Caco-2 (cell line): ENCODE results near the gene GPS1. TPM values are rescaled to one million over a fixed set of nuclear protein-coding genes. Genes with fewer than 3 reads are reported as not detected.

Experiments used
- BruUV-seq: library from RNA; stranded (reverse); fragments of 400-500 nt; replicated peaks from 2 replicates; lab custom pipeline; 2021; lab: Mats Ljungman, UMichigan
- CTCF ChIA-PET: fragments of 300-600 bp; sonication (Branson Sonifier 250); formaldehyde crosslinking; loops from one replicate; lab custom pipeline; 2022; ENCODE audit warnings: antibody characterized with exemption; lab: Charles Lee
- POLR2A ChIA-PET: fragments of 300-600 bp; sonication (Branson Sonifier 250); formaldehyde crosslinking; loops from one replicate; lab custom pipeline; 2022; ENCODE audit warnings: antibody characterized with exemption; lab: Charles Lee
- DNase-seq, 2 experiments: peaks; one replicate each; pipeline versions ENCODE4 v3.0.0 to v3.0.0-alpha.2; 2020 to 2022
- H3K27me3 ChIP-seq: replicated peaks from 2 replicates; pipeline ENCODE4 v1.6.0; 2011; ENCODE audit warnings: low read length; ENCODE audit not compliant: control insufficient read depth, insufficient read depth
- H3K36me3 ChIP-seq: 2 replicates; pipeline ENCODE4 v1.5.1; 2011; ENCODE audit warnings: low read length; ENCODE audit not compliant: control insufficient read depth, insufficient read depth
- H3K4me1 ChIP-seq: fragments of 250-450 bp; sonication (Bioruptor Pico); 2 replicates; pipeline ENCODE4 v1.5.1; 2020; ENCODE audit warnings: mild to moderate bottlenecking
- H3K4me3 ChIP-seq: 2 replicates; pipeline ENCODE4 v1.5.1; 2011; ENCODE audit warnings: low read depth, mild to moderate bottlenecking, control low read depth, low read length
- H3K9me3 ChIP-seq: fragments of 250-450 bp; sonication (Bioruptor Pico); 2 replicates; pipeline ENCODE4 v1.5.1; 2020; ENCODE audit warnings: mild to moderate bottlenecking, moderate library complexity
- H3K27ac Mint-ChIP-seq: one replicate; pipeline ENCODE4 v1.8.0; 2022; ENCODE audit warnings: mixed read lengths; ENCODE audit not compliant: unreplicated experiment
- H3K27me3 Mint-ChIP-seq: one replicate; pipeline ENCODE4 v1.8.0; 2022; ENCODE audit warnings: mixed read lengths; ENCODE audit not compliant: insufficient read depth, unreplicated experiment
- H3K36me3 Mint-ChIP-seq: one replicate; pipeline ENCODE4 v1.8.0; 2022; ENCODE audit warnings: mild to moderate bottlenecking, mixed read lengths; ENCODE audit not compliant: insufficient read depth, unreplicated experiment
- H3K4me1 Mint-ChIP-seq: one replicate; pipeline ENCODE4 v1.8.0; 2022; ENCODE audit warnings: low read depth, mixed read lengths; ENCODE audit not compliant: unreplicated experiment
- H3K4me3 Mint-ChIP-seq: one replicate; pipeline ENCODE4 v1.8.0; 2022; ENCODE audit warnings: mild to moderate bottlenecking, moderate library complexity, mixed read lengths; ENCODE audit not compliant: unreplicated experiment
- H3K9me3 Mint-ChIP-seq: one replicate; pipeline ENCODE4 v1.8.0; 2022; ENCODE audit warnings: mixed read lengths; ENCODE audit not compliant: unreplicated experiment
- CTCF ChIP-seq, 2 experiments: fragments of 200-600 bp in 1 of 2; IDR thresholded peaks; 1 replicate in 1 of 2; 2 replicates in 1 of 2; pipeline versions ENCODE4 v1.5.1 to v1.8.0; 2011 to 2022; ENCODE audit warnings: antibody characterized with exemption in 1 of 2, control low read depth in 1 of 2, inconsistent platforms in 1 of 2, low read depth in 1 of 2, low read length in 1 of 2, mild to moderate bottlenecking in 1 of 2, moderate library complexity in 1 of 2; ENCODE audit not compliant: insufficient read depth in 1 of 2, severe bottlenecking in 1 of 2, unreplicated experiment in 1 of 2
- intact Hi-C: fragments of 100-400 bp; cut with micrococcal nuclease; formaldehyde crosslinking; loops from one replicate; pipeline ENCODE4 v1.10.0; 2022; ENCODE audit not compliant: unreplicated experiment
- total RNA-seq: library from RNA; stranded (reverse); gene quantifications from 2 replicates; pipeline ENCODE4 v1.2.3, GENCODE V29; 2022

Gene GPS1
- total RNA-seq, 1 experiment from 2014 or later, result 195 TPM

- Histone ChIP-seq H3K36me3 (peaks cover 2% of the 10 kb centered on the region; the same call in 1 of the 2 replicates), H3K9me3 (no peaks in the 10 kb centered on the region), H3K4me3 (no peak overlapping the region), H3K4me1 (peaks cover 22% of the 10 kb centered on the region), H3K27me3 (no peaks in the 10 kb centered on the region)
- intact Hi-C loops, result no loop called here
- no peaks in the 10 kb centered on the region for H3K27me3 Mint-ChIP-seq
- CTCF ChIA-PET, result no interaction called here
- H3K36me3 Mint-ChIP-seq, result peaks cover 41% of the 10 kb centered on the region
- peaks cover 12% of the 10 kb centered on the region for H3K4me1 Mint-ChIP-seq
- DNase-seq, result no peak
- POLR2A ChIA-PET, result interaction anchor here (0.6 kb wide), 1 partner anchor 105 kb away, joined by 11 read pairs; no protein-coding TSS in a partner anchor
- no peak for TF ChIP-seq CTCF (IDR thresholded peaks at IDR 0.05; ENCODE audit: insufficient read depth in 1 of 2, low read depth in 1 of 2, low read length in 1 of 2, severe bottlenecking in 1 of 2, unreplicated experiment in 1 of 2)
- H3K9me3 Mint-ChIP-seq, result no peaks in the 10 kb centered on the region
- H3K4me3 Mint-ChIP-seq, result no peak overlapping the region
- BruUV-seq, result no TSS peak
- no peak overlapping the region for H3K27ac Mint-ChIP-seq
Observed at GRCh38 chr17:82028246-82028645, 23.5 kb upstream of the GPS1 start.

DNA sequence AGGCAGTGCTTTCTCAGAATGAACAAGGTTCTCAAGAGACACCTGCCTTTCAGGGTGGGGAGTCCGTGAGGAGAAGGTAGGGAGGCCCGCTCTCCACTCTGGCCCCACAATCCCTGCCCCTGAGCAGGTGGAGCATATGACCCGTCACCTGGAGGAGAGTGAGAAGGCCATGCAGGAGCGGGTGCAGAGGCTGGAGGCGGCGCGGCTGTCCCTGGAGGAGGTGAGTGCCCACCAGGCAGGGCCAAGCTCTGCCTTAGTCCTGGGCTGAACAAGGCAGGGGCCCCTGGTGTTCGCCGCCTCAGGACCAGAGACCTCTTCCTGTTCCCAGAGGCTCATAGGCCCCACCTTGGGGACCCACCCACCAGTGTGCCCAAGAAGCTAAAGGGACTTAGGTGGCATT, 22.7 kb upstream of the GPS1 start:
- no peak for DNase-seq
- Mint-ChIP-seq H3K4me1 (peaks cover 12% of the 10 kb centered on the region), H3K27me3 (no peaks in the 10 kb centered on the region), H3K4me3 (peak overlapping the region; percentile 85), H3K36me3 (peaks cover 40% of the 10 kb centered on the region), H3K27ac (no peak overlapping the region), H3K9me3 (no peaks in the 10 kb centered on the region)
- intact Hi-C loops, result no loop called here
- ChIA-PET CTCF (no interaction called here), POLR2A (no interaction called here)
- no peak overlapping the region for H3K4me3 ChIP-seq
- H3K4me1 ChIP-seq, result peaks cover 21% of the 10 kb centered on the region
- no peaks in the 10 kb centered on the region for H3K9me3 ChIP-seq
- no TSS peak for BruUV-seq
- peaks cover 2% of the 10 kb centered on the region; the same call in 1 of the 2 replicates for H3K36me3 ChIP-seq
- no peak for TF ChIP-seq CTCF (IDR thresholded peaks at IDR 0.05; ENCODE audit: insufficient read depth in 1 of 2, low read depth in 1 of 2, low read length in 1 of 2, severe bottlenecking in 1 of 2, unreplicated experiment in 1 of 2)
- H3K27me3 ChIP-seq, result no peaks in the 10 kb centered on the region

- Mint-ChIP-seq H3K4me3 (peak overlapping the region; percentile 85), H3K27me3 (no peaks in the 10 kb centered on the region), H3K9me3 (no peaks in the 10 kb centered on the region), H3K27ac (peak overlapping the region; percentile 26), H3K4me1 (peaks cover 12% of the 10 kb centered on the region), H3K36me3 (peaks cover 35% of the 10 kb centered on the region)
- Histone ChIP-seq H3K9me3 (no peaks in the 10 kb centered on the region), H3K4me3 (no peak overlapping the region), H3K36me3 (peaks cover 2% of the 10 kb centered on the region; the same call in 1 of the 2 replicates), H3K4me1 (peaks cover 17% of the 10 kb centered on the region), H3K27me3 (no peaks in the 10 kb centered on the region)
- ChIA-PET POLR2A (no interaction called here), CTCF (interaction anchor here (1.2 to 2.7 kb wide), 3 partner anchors 8 to 75 kb away, joined by 3 to 36 read pairs (median 17); partner anchors contain the start of genes CENPX and LRRC45)
- intact Hi-C loops, result no loop called here
- DNase-seq, result no peak
- no TSS peak for BruUV-seq
- TF ChIP-seq CTCF (IDR thresholded peaks at IDR 0.05; ENCODE audit: insufficient read depth in 1 of 2, low read depth in 1 of 2, low read length in 1 of 2, severe bottlenecking in 1 of 2, unreplicated experiment in 1 of 2), result no peak
Observed at GRCh38 chr17:82029391-82029790, 22.3 kb upstream of the GPS1 start.
